Stimulated activated CD8-positive, alpha-beta memory T cell treated with anti-CD3 and anti-CD28 coated beads, Interleukin-15, amount 100 ng/mL, for 1 hour (primary cell): Measurements from ENCODE around the gene POLR2E.

Experiments
- DNase-seq: peaks from one replicate; pipeline ENCODE4 v3.0.0-alpha.2; 2020; ENCODE audit warnings: low read depth

POLR2E gene

GRCh38 chr19:1046836-1047695 is 48.1 kb downstream of the POLR2E start:
- DNase-seq, result no peak

GRCh38 chr19:1046117-1046626 is 49.0 kb downstream of the POLR2E start:
- no peak for DNase-seq

GRCh38 chr19:1045247-1045603 is 50.0 kb downstream of the POLR2E start:
- DNase-seq, result no peak

DNA sequence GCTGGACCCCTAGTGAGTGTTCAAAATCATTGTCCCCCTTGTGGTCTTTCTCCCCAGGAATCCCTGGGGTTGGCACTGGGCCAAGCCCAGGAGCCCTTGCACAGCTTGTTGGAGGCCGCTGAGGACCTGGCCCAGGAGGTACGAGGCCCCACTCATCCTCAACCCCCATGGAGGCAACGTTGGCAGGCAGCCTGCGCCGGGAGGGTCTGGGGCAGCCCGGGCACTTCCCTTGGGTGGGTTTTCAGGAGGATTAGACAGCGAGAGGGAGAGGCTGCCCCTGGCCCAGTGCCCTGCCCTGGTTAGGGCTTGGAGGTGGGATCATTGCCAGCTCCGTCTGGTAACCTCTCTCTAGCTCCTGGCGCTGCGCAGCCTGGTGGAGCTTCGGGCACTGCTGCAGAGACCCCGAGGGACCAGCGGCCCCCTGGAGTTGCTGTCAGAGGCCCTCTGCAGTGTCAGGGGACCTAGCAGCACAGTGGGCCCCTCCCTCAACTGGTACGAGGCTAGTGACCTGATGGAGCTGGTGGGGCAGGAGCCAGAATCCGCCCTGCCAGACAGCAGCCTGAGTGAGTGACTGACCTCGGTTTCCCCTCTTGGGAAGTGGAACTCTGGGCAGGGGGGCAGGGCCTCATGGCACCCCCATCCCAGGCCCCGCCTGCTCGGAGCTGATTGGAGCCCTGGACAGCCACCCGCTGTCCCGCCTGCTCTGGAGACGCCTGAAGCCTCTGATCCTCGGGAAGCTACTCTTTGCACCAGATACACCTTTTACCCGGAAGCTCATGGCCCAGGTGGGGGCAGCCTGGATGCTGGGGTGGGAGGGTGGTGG is 52.3 kb downstream of the POLR2E start:
- no peak for DNase-seq

DNA sequence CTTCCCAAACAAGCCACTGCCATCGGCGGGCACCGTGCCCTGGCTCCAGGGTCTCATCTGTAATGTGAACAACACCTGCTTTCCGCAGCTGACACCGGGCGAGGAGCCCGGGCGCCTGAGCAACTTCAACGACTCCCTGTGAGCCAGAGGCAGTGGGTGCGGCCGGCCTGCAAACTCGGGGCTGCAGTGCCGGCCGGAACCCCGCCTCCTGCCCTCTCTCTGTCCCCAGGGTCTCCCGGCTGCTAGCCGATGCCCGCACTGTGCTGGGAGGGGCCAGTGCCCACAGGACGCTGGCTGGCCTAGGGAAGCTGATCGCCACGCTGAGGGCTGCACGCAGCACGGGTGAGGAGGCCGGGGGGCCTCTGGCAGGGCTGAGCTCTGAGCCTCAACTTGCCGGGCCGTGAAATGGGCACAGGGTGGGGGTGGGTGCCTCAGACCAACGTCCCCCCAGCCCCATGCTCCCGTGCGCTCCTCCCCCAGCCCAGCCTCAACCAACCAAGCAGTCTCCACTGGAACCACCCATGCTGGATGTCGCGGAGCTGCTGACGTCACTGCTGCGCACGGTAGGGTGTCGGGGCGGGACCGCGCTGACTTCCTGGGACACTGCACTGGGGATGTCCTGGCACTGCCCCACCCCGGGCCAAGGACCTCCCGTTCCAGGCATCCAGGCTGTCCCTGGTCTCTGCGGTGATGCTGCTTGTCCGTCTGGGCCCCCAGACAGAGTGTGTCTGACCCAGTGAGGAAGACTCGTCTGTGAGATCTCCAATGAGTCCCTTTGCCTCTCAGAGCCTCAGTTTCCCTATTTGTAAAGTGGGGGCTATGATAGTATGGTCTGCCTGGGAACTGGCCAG is 53.1 kb downstream of the POLR2E start:
- DNase-seq, result no peak

GRCh38 chr19:1041272-1041834 is 53.8 kb downstream of the POLR2E start:
- no peak for DNase-seq

DNA sequence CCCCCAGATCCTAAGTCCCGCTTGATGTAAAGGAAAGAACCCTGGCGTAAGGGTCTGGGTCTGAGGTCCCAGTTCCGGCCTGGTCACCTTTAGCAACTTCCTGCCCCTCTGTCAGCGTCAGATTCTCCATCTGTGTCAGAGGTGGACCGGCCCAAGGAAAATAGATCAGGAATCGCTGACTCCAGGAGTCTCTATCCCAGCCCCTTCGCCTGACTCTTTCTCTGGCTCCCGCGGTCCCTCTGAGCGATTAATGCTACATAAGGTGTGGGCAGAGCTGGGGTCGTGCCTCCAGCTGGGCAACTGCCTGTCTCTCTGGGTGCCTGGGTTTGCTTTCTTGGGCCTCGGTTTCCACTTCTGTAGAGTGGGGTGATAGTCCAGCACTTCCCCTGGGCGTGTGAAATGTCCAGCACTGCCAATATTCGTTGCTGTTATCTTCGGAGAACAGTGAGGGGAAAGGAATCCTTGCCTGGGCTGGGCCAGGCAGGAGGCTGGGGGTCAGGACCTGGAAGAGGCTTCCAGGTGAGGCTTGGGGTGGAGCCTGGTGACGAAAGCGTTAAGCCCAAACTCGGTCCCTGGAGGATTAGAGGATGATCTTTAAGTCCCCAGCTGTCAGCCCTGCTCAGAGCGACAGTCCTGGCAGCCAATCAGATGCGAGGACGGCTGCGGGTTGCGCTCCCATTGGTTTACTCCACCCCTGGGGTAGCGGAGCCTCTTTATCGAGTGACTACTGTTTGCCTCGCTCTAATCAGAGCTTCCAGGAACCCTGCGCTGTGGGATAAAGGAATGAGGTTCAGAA is 54.5 kb downstream of the POLR2E start:
- peak; percentile 83 for DNase-seq

GRCh38 chr19:1039646-1040475 is 55.3 kb downstream of the POLR2E start, which contains the start of gene ABCA7:
Gene ABCA7 (plus strand): TSS chr19:1040107. CDS start chr19:1041362, 1,255 bp downstream.
- peak; percentile 100 for DNase-seq

- DNase-seq, result no peak
Observed at GRCh38 chr19:1038978-1039645, 56.1 kb downstream of the POLR2E start.

- DNase-seq, result no peak
Observed at GRCh38 chr19:1037621-1038064, 57.5 kb downstream of the POLR2E start.
